Spleen (tissue), 11 donors: Measurements from ENCODE around the gene C5orf58. TPM values are rescaled to one million over a fixed set of nuclear protein-coding genes. Genes with fewer than 3 reads are reported as not detected.

Experiments
- DNase-seq: peaks from one replicate; pipeline ENCODE4 v3.0.0-alpha.2; 2020
- H3K27ac ChIP-seq, 8 donors: fragments of 200-600 bp; sonication (generic) in 7 of 8; 1 replicate in 4 of 8; 2 replicates in 4 of 8; pipeline versions ENCODE4 v1.5.0 to v1.8.0; 2016 to 2021; ENCODE audit warnings: inconsistent platforms in 4 of 8, mild to moderate bottlenecking in 4 of 8, moderate library complexity in 1 of 8
- H3K27me3 ChIP-seq, 7 donors: fragments of 200-600 bp; sonication (generic) in 6 of 7; replicated peaks in 1 of 7; 1 replicate in 4 of 7; 2 replicates in 3 of 7; pipeline versions ENCODE4 v1.5.0 to v1.8.0; 2016 to 2021; ENCODE audit warnings: inconsistent platforms in 3 of 7, mild to moderate bottlenecking in 1 of 7
- H3K36me3 ChIP-seq, 6 donors: fragments of 200-600 bp; sonication (generic) in 5 of 6; 1 replicate in 4 of 6; 2 replicates in 2 of 6; pipeline versions ENCODE4 v1.5.0 to v1.8.0; 2016 to 2021; ENCODE audit warnings: inconsistent platforms in 2 of 6
- H3K4me1 ChIP-seq, 6 donors: fragments of 200-600 bp; sonication (generic) in 5 of 6; 1 replicate in 3 of 6; 2 replicates in 3 of 6; pipeline versions ENCODE4 v1.5.0 to v1.8.0; 2016 to 2021; ENCODE audit warnings: inconsistent platforms in 3 of 6
- H3K4me3 ChIP-seq, 8 donors: fragments of 200-600 bp; sonication (generic) in 7 of 8; 1 replicate in 4 of 8; 2 replicates in 4 of 8; pipeline versions ENCODE4 v1.5.0 to v1.8.0; 2016 to 2021; ENCODE audit warnings: inconsistent platforms in 4 of 8, mild to moderate bottlenecking in 4 of 8, moderate library complexity in 2 of 8
- H3K9me3 ChIP-seq, 8 donors: fragments of 200-600 bp; sonication (generic) in 7 of 8; 1 replicate in 4 of 8; 2 replicates in 4 of 8; pipeline versions ENCODE4 v1.5.0 to v1.8.0; 2016 to 2021; ENCODE audit warnings: inconsistent platforms in 4 of 8
- CTCF ChIP-seq, 11 experiments: fragments of 200-600 bp in 7 of 11; fragments of 450-650 bp in 4 of 11; sonication (generic) in 4 of 11; IDR thresholded peaks in 8 of 11; conservative IDR thresholded peaks in 3 of 11; 1 replicate in 7 of 11; 2 replicates in 4 of 11; pipeline versions ENCODE4 v1.4.0 to v1.8.0; 2016 to 2021; ENCODE audit warnings: antibody characterized with exemption in 11 of 11, inconsistent platforms in 4 of 11, mild to moderate bottlenecking in 1 of 11
- POLR2A ChIP-seq, 3 donors: fragments of 450-650 bp; IDR thresholded peaks; one replicate each; pipeline ENCODE4 v1.5.1; 2017; ENCODE audit warnings: antibody characterized with exemption in 3 of 3, mild to moderate bottlenecking in 1 of 3
- POLR2AphosphoS5 ChIP-seq, 3 donors: sonication (generic); formaldehyde crosslinking; IDR thresholded peaks; one replicate each; pipeline ENCODE4 v1.5.1; 2017; ENCODE audit warnings: antibody characterized with exemption in 3 of 3
- WGBS, 5 donors: extraction: QIAGEN DNeasy Blood & Tissue Kit in 3 of 5; methylation state at CpG; one replicate each; pipeline versions ENCODE4 v1.1.5 to v1.1.7; 2013 to 2018; 5-methylcytosine and 5-hydroxymethylcytosine counted together
- intact Hi-C: fragments of 100-400 bp; cut with DNase I; formaldehyde crosslinking; loops from one replicate; pipeline ENCODE4 v1.15.0; 2023; ENCODE audit warnings: low total_unique reads
- polyA plus RNA-seq, 3 donors: library from polyadenylated mRNA; stranded (reverse); fragments of 200-250 nt; gene quantifications; one replicate each; pipeline ENCODE4 v1.2.1, GENCODE V29; 2013
- total RNA-seq, 7 donors: library from RNA; depleted of rRNA in 3 of 7; stranded (reverse); fragments of >200 nt in 3 of 7; fragmentation: NEBNext Ultra II Directional in 4 of 7; extraction: Animal tissue kit (Norgen Biotek cat#: 25700) in 4 of 7; gene quantifications; one replicate each; pipeline versions ENCODE4 v1.1.0 to v1.2.1, GENCODE V29; 2016 to 2021
- donor health status: healthy with polysubstance abuse.
- donor health status: DM: no; HTN: no; CAD: no; lungs with moderate emphysema.
- donor health status: DM: no; HTN: no; CAD: no.
- donor health status: Bipolar disorder and iron deficiency.
- donor health status: healthy.
- donor health status: DM: no; HTN: no; CAD: no.
- donor health status: DM: yes; HTN: yes; CAD: no.

C5orf58 gene
- total and polyA plus RNA-seq, 10 donors = 0.35 TPM; not detected in 9

GRCh38 chr5:170286386-170286925, 53.7 kb downstream of the C5orf58 start:
- H3K27ac ChIP-seq = peak overlapping the region in 7 of 8 donors; percentile 42 to 99 (median 80)

GRCh38 chr5:170287532-170287931, 54.7 kb downstream of the C5orf58 start:
- intact Hi-C loops = no loop called here
- WGBS, 5 donors = 0 to 12% (median 4%) methylated on average over 1 of the region's 1 CpG
- peaks cover 0 to 97% (median 24%) of the 10 kb centered on the region in 6 donors for H3K36me3 ChIP-seq
- TF ChIP-seq POLR2AphosphoS5 (IDR thresholded peaks at IDR 0.05) (peak in 1 of 3 donors; percentile 76), POLR2A (IDR thresholded peaks at IDR 0.05) (no peak)
- H3K4me3 ChIP-seq = peak overlapping the region in 1 of 8 donors; percentile 43
- H3K27ac ChIP-seq = peak overlapping the region; percentile 62 to 99 (median 78)
- DNase-seq = no peak
- no peaks in the 10 kb centered on the region for H3K27me3 ChIP-seq
- H3K4me1 ChIP-seq = peaks cover 43 to 100% (median 94%) of the 10 kb centered on the region in 6 donors
- peaks cover 0 to 18% (median 2%) of the 10 kb centered on the region in 8 donors for H3K9me3 ChIP-seq

More at GRCh38 chr5:170286386-170286925, 53.7 kb downstream of the C5orf58 start:
- no peaks in the 10 kb centered on the region for H3K27me3 ChIP-seq
- 62 to 76% (median 65%) methylated on average over 3 of the region's 3 CpGs for WGBS, 5 donors
- H3K4me3 ChIP-seq = no peak overlapping the region
- intact Hi-C loops = no loop called here
- TF ChIP-seq CTCF (IDR thresholded peaks at IDR 0.05 in 8 of 11, conservative IDR thresholded peaks at IDR 0.05 in 3 of 11) = no peak
- no peak for TF ChIP-seq POLR2A (IDR thresholded peaks at IDR 0.05)
- no peak for TF ChIP-seq POLR2AphosphoS5 (IDR thresholded peaks at IDR 0.05)
- peaks cover 41 to 100% (median 94%) of the 10 kb centered on the region in 6 donors for H3K4me1 ChIP-seq
- H3K36me3 ChIP-seq = peaks cover 0 to 97% (median 21%) of the 10 kb centered on the region in 6 donors
- DNase-seq = no peak
- peaks cover 0 to 18% (median 2%) of the 10 kb centered on the region in 8 donors for H3K9me3 ChIP-seq

GRCh38 chr5:170288151-170288550, 55.4 kb downstream of the C5orf58 start:
- intact Hi-C loops = no loop called here
- H3K36me3 ChIP-seq = peaks cover 0 to 97% (median 25%) of the 10 kb centered on the region in 6 donors
- TF ChIP-seq CTCF (IDR thresholded peaks at IDR 0.05 in 8 of 11, conservative IDR thresholded peaks at IDR 0.05 in 3 of 11) = no peak
- TF ChIP-seq POLR2AphosphoS5 (IDR thresholded peaks at IDR 0.05) = no peak
- TF ChIP-seq POLR2A (IDR thresholded peaks at IDR 0.05) = no peak
- peak overlapping the region; percentile 62 to 99 (median 78) for H3K27ac ChIP-seq
- H3K4me3 ChIP-seq = peak overlapping the region in 1 of 8 donors; percentile 43
- 41 to 63% (median 53%) methylated on average over 2 of the region's 2 CpGs for WGBS, 5 donors
- no peaks in the 10 kb centered on the region for H3K27me3 ChIP-seq
- H3K4me1 ChIP-seq = peaks cover 48 to 100% (median 94%) of the 10 kb centered on the region in 6 donors
- peaks cover 0 to 18% (median 2%) of the 10 kb centered on the region in 8 donors for H3K9me3 ChIP-seq
- DNase-seq = no peak

- no peaks in the 10 kb centered on the region for H3K27me3 ChIP-seq
- intact Hi-C loops = no loop called here
- peak overlapping the region; percentile 62 to 99 (median 78) for H3K27ac ChIP-seq
- peak overlapping the region in 1 of 8 donors; percentile 43 for H3K4me3 ChIP-seq
- WGBS, 5 donors = 57 to 67% (median 66%) methylated on average over 3 of the region's 3 CpGs
- TF ChIP-seq CTCF (IDR thresholded peaks at IDR 0.05 in 8 of 11, conservative IDR thresholded peaks at IDR 0.05 in 3 of 11) (no peak), POLR2A (IDR thresholded peaks at IDR 0.05) (no peak), POLR2AphosphoS5 (IDR thresholded peaks at IDR 0.05) (no peak)
- peaks cover 0 to 17% (median 2%) of the 10 kb centered on the region in 8 donors for H3K9me3 ChIP-seq
- peaks cover 0 to 97% (median 25%) of the 10 kb centered on the region in 6 donors for H3K36me3 ChIP-seq
- peaks cover 47 to 100% (median 94%) of the 10 kb centered on the region in 6 donors for H3K4me1 ChIP-seq
- DNase-seq = no peak
Observed at GRCh38 chr5:170288551-170288950, 55.8 kb downstream of the C5orf58 start.
